EH (cell line): ENCODE data around the gene PAX2.

Experiments
- DNase-seq: peaks from one replicate; pipeline ENCODE4 v3.0.0-alpha.2; 2015; ENCODE audit warnings: low read depth

PAX2 gene

GRCh38 chr10:100819424-100819823, 74.0 kb downstream of the PAX2 start:
- DNase-seq = no peak

- no peak for DNase-seq
Measured at GRCh38 chr10:100823194-100823593, 77.8 kb downstream of the PAX2 start.

GRCh38 chr10:100824886-100825285, 79.5 kb downstream of the PAX2 start:
- DNase-seq = no peak

DNA sequence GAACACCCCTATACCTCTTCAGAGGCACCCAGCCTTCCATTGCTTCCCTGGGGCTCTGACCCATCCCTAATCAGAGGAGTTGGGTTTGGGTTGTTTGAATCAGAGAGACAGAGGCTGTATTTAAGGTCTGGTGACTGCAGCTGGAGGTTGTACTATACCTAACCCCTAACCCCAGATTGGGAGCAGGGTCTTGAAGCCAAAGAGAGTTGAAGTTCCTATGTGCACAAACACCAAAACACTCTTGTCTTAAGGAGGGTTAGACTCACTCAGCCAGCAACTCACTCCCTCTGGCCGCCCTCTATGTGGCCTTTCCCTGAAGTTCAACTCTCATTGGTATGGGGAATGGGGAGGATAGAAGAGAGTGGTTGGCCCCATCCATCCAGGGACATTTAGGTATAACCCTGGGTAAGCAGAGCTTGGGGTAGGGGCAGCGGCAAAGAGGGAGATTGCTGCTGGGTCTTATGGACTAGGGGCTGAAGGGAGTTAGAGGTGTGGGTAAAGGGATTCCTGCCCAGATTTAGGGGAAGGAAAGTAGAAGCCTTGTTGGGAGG, 80.0 kb downstream of the PAX2 start:
- no peak for DNase-seq

DNA sequence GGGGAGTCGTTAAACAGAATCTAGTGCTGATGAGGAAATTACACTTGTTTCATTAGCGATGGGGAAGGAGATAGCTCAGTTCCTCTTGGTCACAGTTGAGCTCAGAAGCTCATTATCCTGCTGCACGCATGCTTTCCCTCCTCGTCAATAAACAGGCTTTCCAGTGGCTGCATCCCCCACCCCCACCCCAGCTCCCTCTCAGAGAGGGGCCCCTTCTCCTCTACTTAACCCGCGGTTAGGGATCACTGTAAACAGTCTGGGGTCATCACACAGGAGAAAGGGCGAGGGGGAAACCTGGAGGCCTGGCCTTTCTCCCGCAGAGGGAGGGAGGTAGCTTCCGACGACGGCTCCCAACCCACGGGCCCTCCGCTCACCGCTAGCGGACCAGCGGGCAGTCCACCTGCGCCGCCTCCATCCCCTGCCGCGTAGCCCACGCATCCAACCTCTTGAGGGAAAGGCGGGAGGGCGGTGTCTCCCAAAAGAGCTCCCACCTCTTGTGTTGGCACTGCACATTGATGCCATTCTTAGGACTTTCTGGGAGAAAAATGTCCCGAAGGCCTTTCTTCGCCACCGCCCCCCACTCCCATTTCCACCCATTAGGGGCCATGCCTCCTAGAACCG, 80.8 kb downstream of the PAX2 start:
- no peak for DNase-seq

DNA sequence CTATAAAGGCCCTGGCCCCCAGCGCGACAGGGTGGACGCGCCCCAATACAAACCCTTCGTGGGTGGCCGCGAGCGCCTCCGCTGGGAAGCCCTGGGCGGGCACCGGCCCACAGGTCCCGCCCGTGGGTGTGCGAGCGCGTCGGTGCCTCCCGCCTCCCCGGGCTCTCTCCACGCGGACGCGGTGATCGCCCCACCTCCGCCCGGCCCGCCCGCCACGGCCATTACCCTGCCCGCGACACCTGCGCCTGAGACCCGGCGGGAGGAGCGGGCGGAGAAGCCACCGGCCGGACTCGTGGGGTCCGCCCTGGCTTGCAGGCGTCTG, 81.2 kb downstream of the PAX2 start:
- DNase-seq = no peak

GRCh38 chr10:100826983-100827818, 81.8 kb downstream of the PAX2 start:
- no peak for DNase-seq

GRCh38 chr10:100827819-100828737, 82.7 kb downstream of the PAX2 start:
- DNase-seq = peak; percentile 33

DNA sequence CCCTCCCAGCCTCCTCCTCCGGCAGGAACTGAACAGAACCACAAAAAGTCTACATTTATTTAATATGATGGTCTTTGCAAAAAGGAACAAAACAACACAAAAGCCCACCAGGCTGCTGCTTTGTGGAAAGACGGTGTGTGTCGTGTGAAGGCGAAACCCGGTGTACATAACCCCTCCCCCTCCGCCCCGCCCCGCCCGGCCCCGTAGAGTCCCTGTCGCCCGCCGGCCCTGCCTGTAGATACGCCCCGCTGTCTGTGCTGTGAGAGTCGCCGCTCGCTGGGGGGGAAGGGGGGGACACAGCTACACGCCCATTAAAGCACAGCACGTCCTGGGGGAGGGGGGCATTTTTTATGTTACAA, 83.3 kb downstream of the PAX2 start:
- DNase-seq = no peak

DNA sequence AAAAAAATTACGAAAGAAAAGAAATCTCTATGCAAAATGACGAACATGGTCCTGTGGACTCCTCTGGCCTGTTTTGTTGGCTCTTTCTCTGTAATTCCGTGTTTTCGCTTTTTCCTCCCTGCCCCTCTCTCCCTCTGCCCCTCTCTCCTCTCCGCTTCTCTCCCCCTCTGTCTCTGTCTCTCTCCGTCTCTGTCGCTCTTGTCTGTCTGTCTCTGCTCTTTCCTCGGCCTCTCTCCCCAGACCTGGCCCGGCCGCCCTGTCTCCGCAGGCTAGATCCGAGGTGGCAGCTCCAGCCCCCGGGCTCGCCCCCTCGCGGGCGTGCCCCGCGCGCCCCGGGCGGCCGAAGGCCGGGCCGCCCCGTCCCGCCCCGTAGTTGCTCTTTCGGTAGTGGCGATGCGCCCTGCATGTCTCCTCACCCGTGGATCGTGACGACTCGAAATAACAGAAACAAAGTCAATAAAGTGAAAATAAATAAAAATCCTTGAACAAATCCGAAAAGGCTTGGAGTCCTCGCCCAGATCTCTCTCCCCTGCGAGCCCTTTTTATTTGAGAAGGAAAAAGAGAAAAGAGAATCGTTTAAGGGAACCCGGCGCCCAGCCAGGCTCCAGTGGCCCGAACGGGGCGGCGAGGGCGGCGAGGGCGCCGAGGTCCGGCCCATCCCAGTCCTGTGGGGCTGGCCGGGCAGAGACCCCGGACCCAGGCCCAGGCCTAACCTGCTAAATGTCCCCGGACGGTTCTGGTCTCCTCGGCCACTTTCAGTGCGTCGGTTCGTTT, 83.9 kb downstream of the PAX2 start:
- DNase-seq = peak; percentile 9

- no peak for DNase-seq
Measured at GRCh38 chr10:100829933-100830727, 84.7 kb downstream of the PAX2 start.

DNA sequence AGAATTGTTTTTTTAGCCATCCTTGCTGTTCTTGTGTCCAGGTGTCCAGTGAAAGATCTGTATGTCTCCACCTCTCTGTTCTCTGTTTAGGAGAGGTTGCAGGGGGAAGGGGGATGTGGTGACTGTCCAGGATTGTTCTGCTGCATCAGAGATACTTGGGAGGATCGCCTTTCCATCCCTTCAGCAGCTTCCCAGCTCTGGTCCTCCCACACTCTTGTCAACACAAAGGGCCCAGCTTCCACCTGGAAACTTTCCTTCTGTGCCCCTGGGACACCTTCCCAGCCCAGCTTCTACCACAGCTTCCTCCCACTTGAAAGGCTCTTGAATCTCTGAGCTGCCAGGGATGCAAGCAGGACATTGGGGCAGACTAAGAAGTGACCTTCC, 85.3 kb downstream of the PAX2 start:
- no peak for DNase-seq

DNA sequence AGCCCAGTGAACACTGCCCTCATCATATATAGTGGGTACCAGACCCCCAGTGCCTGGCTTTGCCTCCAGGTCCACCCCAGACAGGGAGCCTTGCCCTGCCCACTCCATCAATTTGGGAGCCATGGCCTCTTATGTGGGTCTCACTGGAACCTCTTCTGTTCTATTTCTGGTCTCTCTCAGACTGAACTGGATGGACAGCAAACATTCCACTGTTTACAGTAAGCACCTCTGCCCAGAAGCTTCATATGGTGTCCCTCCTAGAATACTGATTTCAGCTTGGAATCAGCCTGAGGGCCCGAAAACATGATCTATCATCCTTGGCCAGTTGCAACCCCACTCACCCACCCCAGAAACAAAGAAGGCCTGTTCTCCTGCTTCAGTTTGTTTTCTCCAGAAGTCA, 86.4 kb downstream of the PAX2 start:
- no peak for DNase-seq

- DNase-seq = no peak
Measured at GRCh38 chr10:100835810-100836209, 90.4 kb downstream of the PAX2 start.

- DNase-seq = no peak
Measured at GRCh38 chr10:100836891-100837290, 91.5 kb downstream of the PAX2 start.

DNA sequence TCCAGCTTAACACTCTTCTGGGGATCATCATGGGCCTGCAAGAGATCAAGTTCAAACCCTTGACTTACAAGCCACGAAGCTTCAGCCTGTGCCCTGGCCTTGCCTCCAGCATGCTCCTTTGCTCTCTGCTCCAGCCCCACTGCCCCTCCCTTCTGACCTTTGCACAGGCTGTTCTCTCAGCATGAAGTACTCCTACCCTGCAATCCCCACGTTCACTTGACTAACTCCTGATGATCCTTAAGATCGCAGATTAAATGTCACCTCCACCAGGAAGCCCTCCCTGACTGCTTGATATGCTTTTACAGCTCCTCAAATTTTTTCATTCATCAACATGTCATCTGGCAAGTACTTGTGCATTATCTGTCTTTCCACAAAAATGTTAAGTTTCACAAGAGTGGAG, 91.9 kb downstream of the PAX2 start:
- DNase-seq = no peak

DNA sequence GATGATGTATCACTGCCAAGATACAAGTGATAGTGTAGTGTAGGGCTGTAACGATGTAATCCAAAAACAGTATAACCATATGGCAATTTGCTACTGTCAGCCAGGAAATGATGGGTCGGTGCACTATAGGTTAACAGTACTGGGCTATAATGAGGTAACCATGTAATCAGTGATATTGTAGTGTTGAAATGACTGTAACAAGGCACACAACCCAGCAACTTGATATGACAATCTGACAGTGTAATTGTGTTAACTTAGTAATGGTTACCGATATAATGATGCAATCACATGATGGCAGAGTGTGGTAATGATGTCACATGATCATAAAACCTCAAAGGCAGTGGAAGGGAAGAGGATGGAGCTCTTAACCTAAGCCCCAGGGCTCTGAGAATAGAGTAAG, 93.6 kb downstream of the PAX2 start:
- no peak for DNase-seq

DNA sequence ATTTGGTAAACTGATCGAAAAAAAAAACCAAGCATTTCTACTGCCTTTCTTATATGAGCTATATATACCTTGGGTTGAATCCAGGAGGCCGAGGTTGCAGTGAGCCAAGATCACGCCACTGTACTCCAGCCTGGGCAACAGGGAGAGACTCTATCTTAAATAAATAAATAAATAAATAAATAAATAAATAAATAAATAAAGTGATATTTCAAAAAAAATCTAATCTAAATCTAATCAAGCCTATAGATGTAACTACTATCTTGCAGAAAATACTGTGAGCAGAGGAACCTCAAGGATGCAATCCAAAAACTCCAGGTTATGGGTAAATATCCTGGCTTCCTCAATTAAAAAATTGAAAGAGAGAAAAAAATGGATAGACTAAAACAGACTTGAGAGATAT, 96.1 kb downstream of the PAX2 start:
- DNase-seq = no peak

DNA sequence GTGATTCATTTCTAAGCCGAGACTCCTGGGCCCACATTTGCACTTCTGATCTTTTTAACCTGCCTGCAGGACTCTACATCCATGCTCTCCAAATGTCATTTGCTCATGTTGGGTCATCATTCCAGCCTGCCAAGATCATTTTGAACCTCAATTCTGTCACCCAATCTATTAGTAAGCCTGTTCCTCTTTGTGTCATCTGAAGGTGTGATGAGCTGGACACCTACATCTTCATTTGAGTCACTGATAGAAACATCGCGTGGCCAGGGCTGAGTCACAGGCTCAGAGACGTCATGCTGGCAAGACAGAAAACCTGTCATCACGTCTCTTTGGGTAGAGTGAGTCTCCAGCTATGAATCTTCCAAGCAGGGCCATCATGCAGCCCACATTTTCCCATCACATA, 102.1 kb downstream of the PAX2 start:
- DNase-seq = peak; percentile 22

DNA sequence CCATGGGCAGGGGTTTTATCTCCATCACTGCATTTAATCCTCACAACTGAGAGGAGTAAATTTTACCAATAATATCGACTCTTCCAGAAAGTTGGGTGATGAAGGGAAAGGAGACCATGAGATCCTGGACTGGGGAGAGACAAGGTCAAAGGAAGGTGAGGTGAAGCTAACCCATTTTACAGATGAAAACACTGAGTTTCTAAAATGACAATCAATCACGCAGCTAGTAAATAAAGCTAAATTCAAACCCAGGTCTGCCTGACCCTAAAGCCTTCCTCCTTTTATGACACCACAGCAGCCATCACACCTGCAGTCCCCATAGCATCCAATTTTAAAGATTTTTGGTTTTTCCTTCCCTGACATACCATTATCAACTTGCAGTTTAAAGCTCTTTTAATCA, 103.4 kb downstream of the PAX2 start:
- no peak for DNase-seq

GRCh38 chr10:100858261-100858660, 112.9 kb downstream of the PAX2 start:
- no peak for DNase-seq
